Activated CD4-positive, alpha-beta T cell treated with anti-CD3 and anti-CD28 coated beads, Interleukin-2, amount 50 U/mL, for 48 hours (primary cell): ENCODE measurements around the gene NOL4L.

Experiments used
- DNase-seq, 2 experiments: peaks; one replicate each; pipeline ENCODE4 v3.0.0-alpha.2; 2020

NOL4L gene

GRCh38 chr20:32454164-32455145 lies 130.7 kb downstream of the NOL4L start:
- no peak for DNase-seq

DNA sequence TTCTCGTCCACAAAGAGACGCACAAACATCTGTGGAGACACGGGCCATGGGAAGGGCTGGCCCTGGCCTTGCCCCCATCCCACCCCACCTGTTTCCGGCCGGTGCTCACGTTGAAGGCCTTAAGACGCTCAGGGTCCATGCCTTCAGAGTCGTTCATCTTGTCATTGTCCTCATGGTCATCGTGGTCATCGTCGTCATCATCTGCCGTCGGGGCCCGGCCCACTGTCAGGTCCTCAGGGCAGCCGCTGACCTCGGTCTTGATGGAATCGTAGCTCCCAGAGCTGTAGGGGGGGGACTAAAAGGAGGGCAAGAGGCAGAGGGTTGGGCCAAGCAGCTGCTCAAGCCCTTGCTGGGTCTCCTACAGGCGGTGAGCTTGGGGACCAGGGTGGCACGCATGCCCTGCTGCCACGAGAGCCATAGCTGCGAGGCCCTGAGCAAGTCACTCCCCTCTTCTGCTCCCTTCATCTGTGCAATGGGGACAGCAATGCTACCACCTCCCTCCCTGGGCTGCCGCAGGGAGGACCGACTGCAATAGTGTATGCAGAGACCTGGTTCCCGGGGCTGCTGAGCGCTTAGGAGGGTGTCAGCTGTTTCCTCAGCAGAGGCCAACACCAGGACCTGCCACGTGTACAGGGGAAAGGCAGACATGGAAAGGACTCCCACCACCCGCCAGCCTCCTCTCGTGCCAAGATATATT lies 131.5 kb downstream of the NOL4L start:
- no peak for DNase-seq

- DNase-seq = no peak
Observed at GRCh38 chr20:32452776-32453466, 132.2 kb downstream of the NOL4L start.

- no peak for DNase-seq
Observed at GRCh38 chr20:32451682-32452461, 133.3 kb downstream of the NOL4L start.

DNA sequence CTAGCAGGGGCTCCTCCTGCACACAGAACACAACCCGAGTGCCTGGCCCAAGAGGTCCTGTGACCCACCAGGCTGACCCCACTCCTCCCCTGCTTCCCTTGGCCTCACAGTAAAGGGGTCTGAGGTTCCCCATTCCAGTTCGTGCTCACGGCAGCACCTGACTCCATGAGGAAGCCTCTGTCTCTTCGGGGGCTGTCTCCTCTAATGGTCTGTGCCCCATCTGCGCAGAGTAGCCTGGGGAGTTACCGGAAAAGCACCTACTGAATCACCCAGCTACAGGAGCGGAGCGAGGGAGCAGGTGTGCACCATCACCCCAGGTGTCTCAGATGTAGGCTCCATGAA lies 133.8 kb downstream of the NOL4L start:
- DNase-seq = no peak

DNA sequence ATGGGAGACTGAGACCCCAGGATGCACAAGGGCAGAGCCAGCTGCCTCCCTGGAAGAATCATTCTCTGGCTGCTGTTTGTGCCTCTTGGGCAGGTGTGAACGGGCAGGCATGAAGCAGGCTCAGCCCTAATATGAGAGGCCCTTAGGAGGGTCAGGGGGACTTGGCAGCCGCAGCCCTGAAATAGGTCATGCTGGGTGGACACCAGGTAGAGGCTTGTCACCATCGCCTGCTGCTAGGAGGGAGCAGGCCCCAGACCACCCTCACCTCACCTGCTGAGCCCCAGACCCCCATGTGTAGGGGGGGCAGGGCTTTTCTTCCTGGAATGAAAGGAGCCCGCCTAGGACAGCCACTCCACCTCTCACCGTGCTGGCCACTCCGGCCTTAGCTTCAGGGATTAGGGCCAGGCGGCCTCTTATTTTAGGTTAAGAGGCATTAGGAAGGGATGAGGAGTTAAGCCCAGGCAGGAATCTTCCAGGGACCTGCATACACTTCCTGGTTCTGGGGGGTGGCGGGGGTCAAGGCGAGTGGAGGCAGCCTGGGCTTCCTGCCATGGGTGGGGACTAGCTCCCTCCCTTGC lies 134.6 kb downstream of the NOL4L start:
- DNase-seq = no peak

GRCh38 chr20:32449890-32450401 lies 135.2 kb downstream of the NOL4L start:
- no peak for DNase-seq

- no peak for DNase-seq
Observed at GRCh38 chr20:32449057-32449889, 135.9 kb downstream of the NOL4L start.

GRCh38 chr20:32448306-32449056 lies 136.7 kb downstream of the NOL4L start:
- no peak for DNase-seq

DNA sequence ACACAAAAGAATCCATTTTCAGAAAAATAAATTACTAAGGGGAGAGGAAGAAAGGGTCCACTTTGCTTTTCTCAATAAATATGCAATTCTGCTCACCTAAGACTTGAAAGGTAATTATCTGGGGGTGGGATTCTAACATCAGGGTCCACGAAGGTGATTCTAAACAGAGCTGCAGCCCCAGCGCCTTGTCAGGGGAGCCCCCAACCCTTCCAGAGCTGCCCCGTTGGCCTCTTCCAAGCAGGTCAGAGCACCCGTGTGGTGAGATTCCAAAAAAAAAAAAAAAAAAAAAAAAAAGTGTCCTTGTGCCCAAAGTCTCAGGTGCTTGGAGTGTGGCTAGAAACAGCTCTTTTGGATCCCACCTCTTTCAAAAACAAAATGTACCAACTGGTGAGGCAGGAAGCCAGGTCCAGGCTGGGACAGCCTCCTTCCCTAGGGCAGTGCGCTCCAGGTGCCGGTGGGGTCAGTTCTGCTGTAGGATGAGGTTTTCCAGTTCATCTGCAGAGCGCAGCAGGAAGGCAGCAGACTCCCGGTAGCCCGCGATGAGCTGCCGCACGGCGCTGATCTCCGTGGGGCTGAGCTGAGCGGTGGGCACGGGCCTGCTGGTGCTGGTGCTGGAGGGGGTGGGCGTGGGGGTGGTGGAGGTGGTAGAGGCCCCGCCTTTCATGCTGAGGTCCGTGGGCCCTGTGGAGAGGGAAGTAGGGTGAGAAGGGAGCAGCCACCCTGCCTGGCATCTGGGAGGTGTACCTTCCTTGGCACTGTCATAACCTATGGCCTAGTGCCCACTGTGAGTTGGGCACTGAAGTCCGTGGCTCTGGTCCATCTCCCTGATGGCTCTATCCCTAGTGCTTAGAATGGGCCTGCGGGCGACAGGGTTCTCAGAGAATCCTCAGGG lies 137.8 kb downstream of the NOL4L start:
- DNase-seq = no peak

DNA sequence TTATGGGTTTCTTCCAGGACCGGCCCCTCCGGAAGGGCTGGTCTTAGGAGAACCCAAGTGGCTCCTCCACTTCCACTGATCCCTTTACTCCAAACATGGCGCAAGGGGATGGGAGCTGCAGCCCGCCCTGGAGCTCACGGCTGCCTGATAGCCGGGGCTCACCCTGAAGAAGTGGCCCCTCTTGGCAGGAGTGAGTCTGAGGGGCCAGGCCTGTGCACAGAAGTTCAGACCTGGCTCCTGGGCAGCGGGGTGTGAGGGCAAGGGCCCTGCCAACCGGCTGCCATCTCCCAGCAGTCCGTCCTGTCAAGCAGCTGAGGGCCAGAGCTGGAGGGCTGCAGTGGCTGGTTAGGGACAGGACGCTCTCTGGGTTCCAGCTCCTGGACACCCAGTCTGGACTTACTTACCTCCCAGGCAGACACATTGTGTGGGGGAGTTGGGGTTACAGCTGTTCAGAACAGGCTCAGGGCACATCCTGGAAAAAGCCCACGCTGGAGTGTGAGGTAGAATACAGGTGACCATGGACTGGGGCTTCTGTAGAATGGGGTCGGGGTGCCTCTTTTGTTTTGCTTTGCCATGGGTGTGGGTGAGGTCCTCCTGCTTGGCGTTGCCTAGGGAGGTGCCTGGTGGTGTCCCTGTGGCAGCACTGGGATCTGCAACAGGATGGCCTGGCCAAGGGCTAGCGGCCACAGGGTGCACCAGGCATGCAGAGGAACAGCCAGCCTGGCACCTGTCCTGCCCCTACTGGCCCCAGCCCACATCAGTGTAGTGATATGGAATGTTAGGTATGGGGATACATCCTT lies 138.6 kb downstream of the NOL4L start:
- DNase-seq = no peak

DNA sequence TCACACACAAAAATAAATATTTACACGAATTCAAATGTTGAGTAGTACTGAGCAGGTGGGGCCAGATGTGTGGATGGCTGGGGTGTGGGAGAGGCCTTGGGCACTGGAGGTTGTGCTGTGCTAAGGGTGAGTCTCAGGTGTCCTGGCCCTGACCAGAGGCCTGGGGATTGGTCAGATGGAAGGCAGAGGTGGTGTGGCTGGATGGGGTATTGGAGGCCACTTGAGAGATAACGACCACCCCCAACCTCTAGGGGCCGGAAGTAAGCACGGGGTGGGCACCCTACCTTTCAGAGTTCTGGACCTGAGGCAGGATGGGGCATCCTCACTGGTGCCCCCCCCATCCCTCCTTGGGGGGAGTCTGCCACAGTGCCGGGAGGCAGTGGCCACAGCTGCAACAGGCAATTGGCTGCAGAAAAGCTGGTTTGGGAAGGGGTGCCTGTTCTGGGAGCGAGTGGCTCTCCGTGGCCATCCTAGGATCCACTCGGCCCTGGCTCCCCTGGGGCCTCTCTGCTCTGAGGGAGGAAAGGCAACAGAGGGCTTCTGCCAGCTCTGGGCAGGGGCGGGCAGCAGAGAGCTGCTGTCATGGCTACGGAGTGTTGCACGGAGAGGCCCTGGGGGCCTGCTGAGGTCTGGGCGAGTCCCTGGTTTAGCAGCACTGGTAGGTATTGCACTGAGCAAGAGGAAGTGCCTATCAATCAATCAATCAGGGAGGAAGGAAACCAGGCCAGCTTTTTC lies 139.4 kb downstream of the NOL4L start:
- DNase-seq = no peak

DNA sequence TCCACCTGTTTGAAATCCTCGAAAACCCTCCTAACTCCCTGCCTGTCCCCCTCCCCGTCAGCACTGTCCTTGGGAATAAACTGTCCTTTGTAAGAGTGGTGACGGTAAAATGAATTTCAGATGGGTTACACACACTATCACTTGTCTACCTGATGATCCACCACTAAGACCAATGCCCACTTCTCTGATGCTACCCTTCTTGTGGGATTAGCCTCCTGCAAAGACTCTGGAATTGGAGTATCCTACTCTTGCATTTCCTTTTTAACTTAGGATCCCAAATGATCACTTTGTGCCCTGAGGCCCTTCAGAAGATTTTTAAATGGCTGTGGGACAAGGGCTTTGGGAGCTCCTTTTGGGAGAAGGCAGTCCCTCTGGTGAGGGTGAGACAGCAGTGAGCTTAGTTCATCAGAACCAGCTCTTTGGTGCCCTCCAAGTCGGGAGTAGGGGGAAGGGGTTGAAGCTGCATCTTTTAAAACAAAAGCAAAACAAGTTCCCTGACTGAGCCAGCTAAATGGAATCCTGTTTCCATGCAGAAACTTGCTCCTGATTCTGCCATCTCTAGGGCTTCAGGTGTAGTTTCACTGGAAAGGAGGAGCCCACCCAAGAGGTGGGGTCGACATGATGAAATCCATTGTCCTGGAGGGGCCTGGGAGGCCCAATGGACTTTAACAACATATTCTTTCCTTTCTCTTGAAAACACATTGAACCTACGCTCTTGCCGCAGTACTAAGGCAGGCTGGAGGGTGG lies 140.5 kb downstream of the NOL4L start:
- no peak for DNase-seq

DNA sequence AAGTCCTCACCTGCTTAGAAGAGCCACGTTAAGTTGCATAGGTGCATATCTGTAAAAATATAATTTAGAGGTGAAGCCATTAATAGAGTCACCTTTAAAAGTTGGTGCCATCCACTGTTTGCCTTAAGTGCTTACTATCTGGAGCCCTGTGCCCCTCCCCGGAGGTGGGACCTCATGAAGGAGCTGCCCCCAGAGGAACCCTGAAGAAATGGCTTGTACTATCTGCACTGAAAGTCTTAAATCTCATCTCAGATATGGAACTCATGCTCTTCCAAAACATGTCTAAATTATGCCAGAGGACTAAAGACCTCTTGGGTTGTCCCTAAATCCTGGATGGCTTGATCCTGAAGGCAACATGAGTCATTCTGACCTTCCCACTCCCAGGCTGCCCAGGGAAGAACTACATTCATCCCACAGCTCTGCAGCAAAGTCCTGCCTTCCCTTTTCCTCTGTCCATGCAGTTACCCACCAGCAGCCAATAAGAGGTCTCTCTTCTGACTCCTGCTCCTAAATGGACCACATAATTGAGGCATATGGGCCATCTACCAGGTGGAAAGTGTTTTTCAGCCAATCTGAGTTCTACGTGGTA lies 141.7 kb downstream of the NOL4L start:
- DNase-seq = no peak

DNA sequence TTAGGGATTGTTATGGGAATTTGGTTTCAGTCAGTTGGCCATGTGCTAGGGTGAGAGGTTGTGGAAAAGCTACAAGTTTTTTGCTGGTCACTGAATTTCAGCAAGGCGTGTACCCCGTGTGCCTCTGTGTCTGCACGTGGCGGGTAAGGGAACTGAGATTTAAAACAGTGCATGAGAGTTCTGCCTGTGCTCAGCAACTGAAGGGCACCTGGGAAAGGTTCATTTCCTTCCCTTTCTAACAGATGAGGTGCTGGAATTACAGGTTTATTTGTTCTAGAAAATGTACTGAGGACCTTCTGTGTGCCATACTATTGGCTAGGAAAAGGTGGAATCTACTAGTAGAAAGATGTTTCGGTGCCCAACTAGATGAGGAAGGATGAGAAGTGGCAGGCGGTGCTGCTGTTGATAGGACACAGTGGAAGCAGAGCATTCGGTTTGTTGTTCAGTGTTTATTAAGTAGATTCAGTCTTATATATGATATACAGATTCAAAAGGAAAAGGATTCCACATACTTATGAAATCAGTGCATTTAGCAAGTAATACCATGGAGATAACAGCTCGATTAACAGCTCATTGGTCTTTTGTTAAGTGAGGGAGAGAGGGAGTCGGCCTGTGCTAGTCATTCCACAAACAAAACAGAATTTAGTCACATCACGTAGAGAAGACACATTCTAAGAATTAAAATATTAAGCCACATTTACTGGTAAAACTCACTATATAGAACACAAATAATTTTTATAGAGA lies 142.3 kb downstream of the NOL4L start:
- DNase-seq = no peak

DNA sequence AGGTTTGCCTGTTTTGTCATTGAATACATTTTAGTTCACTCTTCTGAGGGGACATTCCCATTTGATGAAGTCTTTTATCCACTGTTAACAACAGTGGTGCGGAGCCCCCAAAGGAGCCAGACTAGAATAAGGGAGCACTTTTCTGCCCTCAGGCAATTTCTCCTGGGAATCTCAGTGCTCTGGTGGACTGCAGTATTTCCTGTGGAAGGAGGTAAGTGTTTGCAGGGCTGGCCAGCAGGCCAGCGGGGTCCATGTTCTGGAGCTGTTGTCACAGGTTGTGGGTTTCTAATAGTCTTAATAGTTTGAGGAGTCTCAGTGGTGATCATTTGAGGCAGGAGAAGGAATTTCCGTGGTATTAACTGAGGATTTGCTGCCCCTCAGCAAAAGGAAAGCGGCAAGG lies 143.5 kb downstream of the NOL4L start:
- DNase-seq = no peak
